GM12892 (cell line): ENCODE measurements around the gene IFRD1.
A peak's percentile ranks its signal among the peaks of the same experiment; 100 is the strongest.

Experiments
- DNase-seq: peaks from one replicate; pipeline ENCODE4 v3.0.0; 2011; ENCODE audit not compliant: insufficient read length
- FAIRE-seq: peaks from 2 replicates; lab custom pipeline; 2011; peaks lifted over from hg19 to GRCh38; lab: Jason Lieb, UNC
- POLR2A ChIP-seq: IDR thresholded peaks from 2 replicates; pipeline ENCODE4 v1.6.1; 2011; ENCODE audit warnings: low read depth, low read length, control low read depth
- POLR2AphosphoS5 ChIP-seq: IDR thresholded peaks from 2 replicates; pipeline ENCODE4 v1.6.1; 2011; ENCODE audit warnings: low read depth, low read length, control low read depth
- TAF1 ChIP-seq: IDR thresholded peaks from 2 replicates; pipeline ENCODE4 v1.6.1; 2011; ENCODE audit warnings: low read depth, mild to moderate bottlenecking, control low read depth, low read length, borderline replicate concordance

IFRD1 gene

DNA sequence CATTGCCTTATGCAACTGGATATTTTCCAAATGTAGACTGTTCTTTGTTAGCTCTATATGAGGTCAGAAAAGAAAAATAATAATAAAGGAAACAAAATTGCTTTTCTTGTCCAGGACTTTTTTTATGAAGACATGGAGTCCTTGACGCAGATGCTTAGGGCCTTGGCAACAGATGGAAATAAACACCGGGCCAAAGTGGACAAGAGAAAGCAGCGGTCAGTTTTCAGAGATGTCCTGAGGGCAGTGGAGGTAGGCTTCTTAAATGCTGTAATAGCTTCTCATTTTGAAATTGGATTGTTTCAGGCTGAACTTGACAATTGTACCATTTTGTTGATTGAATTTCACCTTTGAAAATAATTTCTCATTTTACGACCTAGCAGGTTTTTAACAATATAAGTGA lies 17.6 kb downstream of the IFRD1 start:
- FAIRE-seq (no peak), DNase-seq (no peak)
- no peak for TF ChIP-seq POLR2AphosphoS5
- TF ChIP-seq POLR2A, result no peak
- no peak for TF ChIP-seq TAF1

DNA sequence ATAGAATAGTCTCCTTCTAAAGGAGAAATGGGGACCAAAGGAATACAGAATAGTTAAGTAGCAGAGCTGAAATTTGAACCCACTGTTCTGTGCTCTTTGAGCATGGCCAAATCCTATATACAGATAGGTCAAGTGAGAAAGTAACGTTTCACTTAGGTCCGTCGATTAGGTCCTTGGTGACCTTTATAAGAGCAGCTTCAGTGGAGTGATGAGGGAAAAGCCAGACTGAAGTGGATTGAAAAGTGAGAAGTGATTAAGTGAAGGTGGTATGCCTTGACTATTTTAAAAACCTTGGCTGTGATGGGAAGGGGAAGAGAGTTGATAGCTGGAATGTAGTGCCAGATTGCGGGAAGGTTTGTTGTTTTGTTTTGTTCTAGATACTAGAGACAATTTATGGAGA lies 19.9 kb downstream of the IFRD1 start:
- TF ChIP-seq TAF1, result no peak
- TF ChIP-seq POLR2AphosphoS5, result no peak
- TF ChIP-seq POLR2A, result no peak
- FAIRE-seq (no peak), DNase-seq (no peak)

DNA sequence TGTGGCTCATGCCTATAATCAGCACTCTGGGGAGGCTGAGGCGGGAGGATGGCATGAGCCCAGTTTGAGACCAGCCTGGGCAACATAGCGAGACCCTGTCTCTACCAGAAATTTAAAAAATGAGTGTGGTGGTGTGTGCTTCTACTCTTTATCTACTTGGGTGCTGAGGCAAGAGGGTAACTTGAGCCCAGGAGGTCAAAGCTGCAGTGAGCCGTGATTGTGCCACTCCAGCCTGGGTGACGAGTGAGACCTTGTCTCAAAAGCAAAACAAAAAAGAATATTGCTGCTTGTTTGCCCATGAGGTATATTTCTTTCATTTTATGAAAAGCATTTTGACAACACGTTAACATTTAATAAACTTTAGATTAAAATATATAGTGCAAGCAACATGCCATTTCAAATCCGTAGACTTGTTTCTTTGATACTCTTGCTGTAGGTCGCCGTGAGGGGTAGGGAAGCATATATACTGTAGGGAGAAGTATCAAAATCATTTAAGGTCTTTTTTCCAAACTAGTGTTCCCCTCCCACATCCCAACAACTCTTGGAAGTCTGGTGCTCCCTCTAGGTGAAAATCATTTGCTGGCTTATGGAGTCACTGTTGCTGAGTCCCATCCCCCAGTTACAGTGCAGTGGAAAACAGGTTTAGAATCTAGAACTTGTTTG lies 26.3 kb downstream of the IFRD1 start:
- DNase-seq (no peak), FAIRE-seq (no peak)
- TF ChIP-seq TAF1 (no peak), POLR2A (peak; percentile 50)

DNA sequence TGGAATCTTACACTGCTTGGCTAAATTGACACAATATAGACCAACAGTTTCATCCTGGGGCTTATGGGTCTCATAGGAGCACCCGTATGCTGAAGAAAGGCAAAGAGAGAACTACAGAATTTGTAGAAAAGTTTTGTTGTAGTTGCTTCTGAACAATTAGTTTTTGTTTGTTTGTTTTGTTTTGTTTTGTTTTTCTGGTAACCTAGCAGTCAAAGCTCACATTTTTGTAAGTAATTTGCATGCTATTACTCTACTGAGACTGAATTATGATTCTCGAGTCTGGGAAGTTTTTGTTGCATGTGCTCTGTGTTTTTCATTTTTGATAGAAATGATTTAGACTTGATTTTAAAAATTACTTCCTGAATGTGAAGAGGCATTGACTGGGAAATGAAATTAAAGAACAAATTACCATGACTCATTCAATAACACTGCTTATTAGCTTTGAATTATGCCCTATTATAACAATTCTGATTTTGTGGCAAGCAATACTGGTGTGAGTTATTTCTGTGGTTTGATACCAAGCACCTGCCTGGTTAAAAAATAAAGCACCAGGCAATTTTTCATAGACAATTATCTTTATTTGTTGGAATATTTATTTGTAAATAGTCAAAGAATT lies 31.0 kb downstream of the IFRD1 start:
- DNase-seq (no peak), FAIRE-seq (no peak)
- TF ChIP-seq TAF1, result no peak
- TF ChIP-seq POLR2A, result no peak
- TF ChIP-seq POLR2AphosphoS5, result no peak

DNA sequence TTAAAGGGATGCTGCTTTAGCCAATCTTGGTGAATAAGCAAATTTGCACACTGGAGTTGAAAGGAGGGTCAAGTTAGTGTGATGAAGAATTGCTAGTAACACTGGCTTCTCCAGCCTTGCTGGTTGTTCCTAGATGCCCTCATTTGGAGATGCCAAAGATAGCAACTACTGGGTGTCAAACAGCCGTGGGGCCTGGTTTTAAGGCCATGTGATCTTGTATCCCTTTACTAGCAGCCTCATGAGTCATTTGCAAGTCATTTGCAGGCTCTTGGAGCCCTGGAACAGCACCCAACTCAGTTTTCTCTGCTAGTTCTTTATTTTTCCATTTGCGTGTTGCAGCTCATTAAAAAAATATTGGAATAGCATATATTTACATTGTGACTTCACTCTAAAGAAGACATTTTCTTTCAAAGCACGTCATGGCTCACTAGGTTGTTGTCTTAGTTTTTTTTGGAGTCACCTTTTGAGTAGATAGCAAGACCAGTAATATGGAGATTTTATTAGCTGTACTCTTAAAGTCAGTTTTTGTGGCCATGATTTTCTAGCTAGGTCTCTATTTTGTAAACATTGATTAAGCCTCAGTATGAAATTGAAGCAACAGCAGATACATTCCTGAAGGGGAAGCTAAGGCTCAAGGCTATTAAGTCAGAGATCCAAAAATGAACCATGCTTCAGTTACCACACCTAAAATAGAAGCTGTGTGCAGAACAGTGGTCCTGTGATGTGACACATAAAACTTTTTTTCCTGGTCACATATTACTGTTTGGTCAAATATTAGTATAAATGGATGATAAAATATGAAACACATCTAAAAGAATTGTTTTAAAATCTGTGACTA lies 31.8 kb downstream of the IFRD1 start:
- FAIRE-seq (peak; percentile 66), DNase-seq (no peak)
- TF ChIP-seq POLR2A, result no peak
- no peak for TF ChIP-seq POLR2AphosphoS5
- no peak for TF ChIP-seq TAF1

DNA sequence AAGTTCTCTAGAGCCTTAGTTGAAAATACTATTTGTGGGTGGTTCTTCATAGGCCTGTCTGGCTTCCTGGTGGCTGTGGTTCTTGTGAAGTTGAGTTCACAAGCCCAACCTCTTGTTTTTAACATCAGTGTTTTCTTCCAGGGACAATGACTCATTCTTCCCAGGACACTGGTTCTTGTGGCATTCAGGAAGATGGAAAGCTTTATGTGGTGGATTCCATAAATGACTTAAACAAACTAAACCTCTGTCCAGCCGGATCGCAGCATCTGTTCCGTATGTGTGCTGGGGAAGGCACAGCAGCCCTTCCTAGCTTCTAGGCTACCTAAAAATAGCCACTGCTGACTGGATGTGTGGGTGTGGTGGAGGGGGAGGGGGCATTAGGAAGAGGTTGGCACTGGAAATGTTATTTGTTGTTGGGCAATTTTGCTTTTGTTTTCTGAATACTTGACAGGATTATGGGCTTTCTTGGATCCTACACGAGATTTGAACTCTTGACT lies 34.5 kb downstream of the IFRD1 start:
- TF ChIP-seq TAF1 (no peak), POLR2A (no peak), POLR2AphosphoS5 (no peak)
- no peak for FAIRE-seq
- no peak for DNase-seq

DNA sequence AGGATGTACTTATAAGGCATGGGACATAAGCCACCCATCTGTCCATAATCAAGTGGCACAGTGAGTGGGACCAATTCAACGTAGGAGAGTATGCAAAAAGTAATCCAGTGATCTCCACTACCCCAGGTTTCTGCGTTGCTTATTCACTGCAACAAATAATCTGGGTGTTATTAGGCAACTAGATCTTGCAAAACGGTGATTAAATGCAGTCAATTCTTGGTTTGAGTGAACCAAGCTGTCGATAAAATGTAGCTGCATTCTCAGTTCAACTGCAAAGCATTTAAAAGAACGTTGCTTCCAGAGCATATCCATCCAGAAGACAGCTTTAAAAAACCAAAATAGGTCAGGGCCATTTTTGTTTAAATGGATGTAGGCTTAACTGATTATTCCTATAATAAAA lies 35.5 kb downstream of the IFRD1 start:
- FAIRE-seq (no peak), DNase-seq (no peak)
- TF ChIP-seq POLR2AphosphoS5 (no peak), TAF1 (no peak), POLR2A (no peak)

DNA sequence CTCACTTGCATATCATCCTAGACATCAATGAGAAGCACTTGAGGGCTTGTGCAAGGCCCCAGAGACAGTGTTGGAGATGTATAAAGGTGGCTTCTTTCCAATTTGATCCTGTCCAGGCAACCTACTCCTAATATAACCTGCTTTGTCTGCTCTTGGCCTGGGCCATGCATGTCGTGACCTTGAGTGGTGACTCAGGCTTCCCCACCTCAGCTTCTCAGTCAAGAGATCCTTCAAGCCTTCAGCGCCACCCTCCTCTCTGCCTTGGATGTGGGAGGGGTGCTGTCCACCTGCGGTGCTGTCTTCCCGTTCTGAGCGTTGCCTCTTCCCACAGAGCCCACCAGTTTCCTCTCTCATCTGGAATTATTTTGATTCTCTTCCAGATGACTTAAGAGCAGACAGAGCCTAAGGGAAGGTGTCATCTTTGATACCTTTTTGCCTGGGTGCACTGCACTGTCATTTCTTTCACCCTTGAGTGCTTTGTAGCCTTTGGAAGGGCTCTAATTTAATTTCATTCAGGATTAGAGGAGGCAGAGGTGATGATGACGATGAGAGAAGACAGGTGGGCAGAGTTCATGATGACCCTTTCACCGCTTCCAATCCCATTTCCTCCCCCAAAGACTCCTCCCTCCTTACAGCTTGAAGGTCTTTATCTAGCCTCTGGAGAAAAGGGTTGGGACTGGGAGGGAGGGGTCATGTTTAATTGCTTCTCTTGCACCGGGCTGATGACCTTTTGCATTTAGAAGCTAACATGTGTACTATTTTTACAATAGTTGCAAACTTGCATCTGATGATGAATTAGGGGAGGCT lies 37.4 kb downstream of the IFRD1 start:
- TF ChIP-seq POLR2A, result no peak
- no peak for TF ChIP-seq TAF1
- no peak for TF ChIP-seq POLR2AphosphoS5
- DNase-seq (no peak), FAIRE-seq (no peak)

DNA sequence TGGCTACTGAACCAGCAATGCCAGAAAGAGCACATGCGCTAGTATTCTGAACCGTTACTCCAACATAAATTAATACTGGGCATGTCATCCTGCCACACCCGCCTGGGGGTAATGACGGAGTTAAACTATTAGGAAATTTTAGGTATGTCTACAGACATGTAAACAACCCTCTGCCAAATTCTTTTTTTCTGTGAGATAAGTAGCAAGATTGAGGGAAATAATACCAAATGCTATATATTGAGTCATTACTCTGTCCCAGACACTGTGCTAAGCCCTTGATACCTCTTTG lies 37.9 kb downstream of the IFRD1 start:
- no peak for TF ChIP-seq POLR2A
- no peak for TF ChIP-seq POLR2AphosphoS5
- TF ChIP-seq TAF1, result no peak
- no peak for FAIRE-seq
- DNase-seq, result no peak

DNA sequence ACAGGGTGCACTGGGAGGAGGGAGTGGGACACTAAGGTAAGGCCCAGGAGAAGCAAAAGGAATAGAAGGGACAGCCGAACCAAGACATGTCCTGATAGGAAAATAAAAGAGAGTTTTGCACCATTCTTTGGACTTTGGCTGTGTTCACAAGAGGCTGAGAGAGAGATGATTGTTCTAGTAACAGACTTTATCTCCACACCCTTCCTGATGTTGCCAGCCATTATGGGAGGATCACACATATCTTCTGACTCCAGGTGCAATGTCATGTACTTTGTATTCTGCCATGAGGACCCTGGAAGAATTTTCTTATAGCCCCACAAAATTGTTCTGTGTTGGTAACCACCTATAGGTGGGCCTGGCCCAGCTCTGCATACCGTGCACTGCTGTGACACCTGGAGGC lies 41.9 kb downstream of the IFRD1 start:
- FAIRE-seq (no peak), DNase-seq (no peak)
- TF ChIP-seq POLR2AphosphoS5 (no peak), TAF1 (no peak), POLR2A (no peak)

DNA sequence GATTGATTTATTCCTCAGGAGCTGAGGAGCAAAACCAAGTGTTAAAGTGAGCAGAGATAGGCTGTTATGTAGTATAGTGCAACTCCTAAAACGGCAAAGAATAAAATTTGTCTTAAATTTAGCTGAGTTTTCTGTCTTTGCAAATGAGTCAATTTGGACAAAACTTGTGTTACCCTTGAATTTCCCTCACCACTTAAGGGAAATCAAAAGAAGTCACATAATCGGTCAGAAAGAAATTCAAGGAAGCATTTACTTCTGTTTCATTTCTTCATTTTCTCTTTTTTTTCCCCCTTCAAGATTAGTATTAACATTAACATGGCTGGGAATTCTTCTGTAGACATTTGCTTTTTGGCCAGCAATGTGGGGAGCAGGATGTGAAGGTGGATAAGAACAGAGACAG lies 44.4 kb downstream of the IFRD1 start:
- TF ChIP-seq TAF1 (no peak), POLR2A (no peak), POLR2AphosphoS5 (no peak)
- DNase-seq (no peak), FAIRE-seq (no peak)
